Measurements from ENCODE around the gene BLID.

The BLID gene

GRCh38 chr11:122076512-122077120 lies 39.4 kb downstream of the BLID start:
- DNase-seq (ENCODE audit: low read depth): no peak

- no peak for DNase-seq (ENCODE audit: low read depth)
These were observed 41.0 kb downstream of the BLID start for GRCh38 chr11:122075016-122075415.

GRCh38 chr11:122074022-122074421 lies 42.0 kb downstream of the BLID start:
- DNase-seq (ENCODE audit: low read depth): no peak

GRCh38 chr11:122071709-122072202 lies 44.3 kb downstream of the BLID start:
- no peak for DNase-seq (ENCODE audit: low read depth)

- DNase-seq (ENCODE audit: low read depth): no peak
These were observed 46.2 kb downstream of the BLID start for GRCh38 chr11:122069707-122070360.

GRCh38 chr11:122068837-122069236 lies 47.2 kb downstream of the BLID start:
- no peak for DNase-seq (ENCODE audit: low read depth)

- no peak for DNase-seq (ENCODE audit: low read depth)
These were observed 47.9 kb downstream of the BLID start for GRCh38 chr11:122068141-122068540.
